SU-DHL-6 (cell line): ENCODE results near the gene NPPA.

ENCODE experiments used
- H2AFZ ChIP-seq: fragments of 200-600 bp; sonication (generic); 2 replicates; pipeline ENCODE4 v1.6.1; 2014; ENCODE audit warnings: low read depth, mild to moderate bottlenecking, moderate library complexity, mixed read lengths, antibody characterized with exemption, low read length; ENCODE audit not compliant: severe bottlenecking
- H3F3A ChIP-seq: fragments of 200-600 bp; shearing (Covaris generic); 2 replicates; pipeline ENCODE4 v1.6.0; 2016; ENCODE audit warnings: antibody characterized with exemption, mild to moderate bottlenecking; ENCODE audit not compliant: insufficient read depth
- H3K27ac ChIP-seq: fragments of 200-600 bp; sonication (generic); 2 replicates; pipeline ENCODE4 v1.5.1; 2016; ENCODE audit warnings: low read depth, mild to moderate bottlenecking, low read length, moderate library complexity, mixed read lengths
- H3K27me3 ChIP-seq: fragments of 200-600 bp; sonication (generic), shearing (Covaris generic); 2 replicates; pipeline ENCODE4 v1.6.0; 2014; ENCODE audit warnings: mild to moderate bottlenecking, low read length
- H3K36me3 ChIP-seq: fragments of 200-600 bp; sonication (generic); 2 replicates; pipeline ENCODE4 v1.6.1; 2014; ENCODE audit warnings: mild to moderate bottlenecking, low read length, mixed read lengths
- H3K4me2 ChIP-seq: fragments of 300-600, 200-600 bp; shearing (Covaris generic), sonication (generic); 2 replicates; pipeline ENCODE4 v1.6.0; 2014; ENCODE audit warnings: low read length, low read depth, mild to moderate bottlenecking; ENCODE audit not compliant: poor library complexity, severe bottlenecking
- H3K4me3 ChIP-seq: fragments of 200-600 bp; sonication (generic); 2 replicates; pipeline ENCODE4 v1.5.1; 2014; ENCODE audit warnings: antibody characterized with exemption, low read length, mild to moderate bottlenecking, mixed read lengths; ENCODE audit not compliant: insufficient read depth, poor library complexity, severe bottlenecking
- H3K79me2 ChIP-seq: fragments of 200-600 bp; sonication (generic); 2 replicates; pipeline ENCODE4 v1.6.1; 2014; ENCODE audit warnings: mild to moderate bottlenecking, low read length, moderate library complexity; ENCODE audit not compliant: insufficient read depth
- H3K9ac ChIP-seq: fragments of 200-600 bp; sonication (generic); 2 replicates; pipeline ENCODE4 v1.7.0; 2014; ENCODE audit warnings: mild to moderate bottlenecking, low read length
- H3K9me2 ChIP-seq: fragments of 200-600 bp; sonication (generic); replicated peaks from 2 replicates; pipeline ENCODE4 v1.6.1; 2014; ENCODE audit warnings: low read length; ENCODE audit not compliant: insufficient read depth
- H3K9me3 ChIP-seq: fragments of 200-600 bp; sonication (generic); 2 replicates; pipeline ENCODE4 v1.6.1; 2014; ENCODE audit warnings: low read length, mixed read lengths; ENCODE audit not compliant: insufficient read depth
- H4K20me1 ChIP-seq: fragments of 200-600 bp; sonication (generic); 2 replicates; pipeline ENCODE4 v1.6.1; 2014; ENCODE audit warnings: low read depth, mild to moderate bottlenecking, antibody characterized with exemption, low read length, moderate library complexity, mixed read lengths
- CTCF ChIP-seq: fragments of 200-600 bp; sonication (generic); IDR thresholded peaks from one replicate; pipeline ENCODE4 v1.5.1; 2017; ENCODE audit warnings: antibody characterized with exemption, mild to moderate bottlenecking, low read length, moderate library complexity; ENCODE audit not compliant: insufficient read depth, poor library complexity, severe bottlenecking
- EZH2phosphoT487 ChIP-seq: fragments of 200-600 bp; sonication (generic), shearing (Covaris generic); conservative IDR thresholded peaks from 2 replicates; pipeline ENCODE4 v1.6.1; 2018; ENCODE audit warnings: mild to moderate bottlenecking, antibody characterized with exemption, low read length, moderate library complexity, mixed read lengths

Gene NPPA

GRCh38 chr1:11888877-11889208 is 41.3 kb upstream of the NPPA start:
- Histone ChIP-seq H3K9ac (no peak overlapping the region), H3K27me3 (no peaks in the 10 kb centered on the region), H3K36me3 (no peaks in the 10 kb centered on the region), H3K9me2 (no peaks in the 10 kb centered on the region), H2AFZ (no peak overlapping the region), H4K20me1 (no peaks in the 10 kb centered on the region), H3F3A (no peaks in the 10 kb centered on the region), H3K4me2 (no peak overlapping the region), H3K4me3 (no peak overlapping the region), H3K9me3 (no peaks in the 10 kb centered on the region), H3K79me2 (no peaks in the 10 kb centered on the region), H3K27ac (no peak overlapping the region)
- TF ChIP-seq CTCF, result no peak
- no peak for TF ChIP-seq EZH2phosphoT487

GRCh38 chr1:11888206-11888876 is 40.8 kb upstream of the NPPA start:
- no peaks in the 10 kb centered on the region for H3K27me3 ChIP-seq
- TF ChIP-seq CTCF (no peak), EZH2phosphoT487 (no peak)
- no peaks in the 10 kb centered on the region for H3K36me3 ChIP-seq
- no peaks in the 10 kb centered on the region for H3K9me3 ChIP-seq
- no peaks in the 10 kb centered on the region for H3K79me2 ChIP-seq
- no peaks in the 10 kb centered on the region for H4K20me1 ChIP-seq
- no peak overlapping the region for H3K4me3 ChIP-seq
- no peak overlapping the region for H3K27ac ChIP-seq
- no peaks in the 10 kb centered on the region for H3K9me2 ChIP-seq
- H3K4me2 ChIP-seq, result no peak overlapping the region
- H3F3A ChIP-seq, result no peaks in the 10 kb centered on the region
- no peak overlapping the region for H2AFZ ChIP-seq
- no peak overlapping the region for H3K9ac ChIP-seq

- Histone ChIP-seq H3K79me2 (no peaks in the 10 kb centered on the region), H4K20me1 (no peaks in the 10 kb centered on the region), H3K9me2 (no peaks in the 10 kb centered on the region), H3K36me3 (no peaks in the 10 kb centered on the region), H3F3A (no peaks in the 10 kb centered on the region), H3K27ac (no peak overlapping the region), H3K9me3 (no peaks in the 10 kb centered on the region), H3K4me3 (no peak overlapping the region), H2AFZ (no peak overlapping the region), H3K27me3 (no peaks in the 10 kb centered on the region), H3K9ac (no peak overlapping the region), H3K4me2 (no peak overlapping the region)
- TF ChIP-seq CTCF (no peak), EZH2phosphoT487 (no peak)
Measured at GRCh38 chr1:11887666-11888007, 40.1 kb upstream of the NPPA start.
